Gastroesophageal sphincter (tissue), 3 donors: ENCODE measurements around the gene ZNF287.
A peak's percentile ranks its signal among the peaks of the same experiment; 100 is the strongest.

Experiments used
- CTCF ChIP-seq, 4 experiments: fragments of 200-600 bp in 2 of 4; fragments of 450-650 bp in 2 of 4; sonication (generic) in 1 of 4; IDR thresholded peaks; one replicate each; pipeline ENCODE4 v1.5.1; 2017 to 2019; ENCODE audit warnings: antibody characterized with exemption in 4 of 4, mild to moderate bottlenecking in 2 of 4, moderate library complexity in 2 of 4
- EP300 ChIP-seq: sonication (generic); formaldehyde crosslinking; IDR thresholded peaks from one replicate; pipeline ENCODE4 v1.6.1; 2017; ENCODE audit warnings: antibody characterized with exemption, mild to moderate bottlenecking
- POLR2A ChIP-seq, 2 donors: fragments of 450-650 bp; IDR thresholded peaks; one replicate each; pipeline ENCODE4 v1.6.1; 2017; ENCODE audit warnings: antibody characterized with exemption in 2 of 2, mild to moderate bottlenecking in 2 of 2, moderate library complexity in 1 of 2

- TF ChIP-seq CTCF (IDR thresholded peaks at IDR 0.05), result peak in 1 of 4 experiments; percentile 2
- no peak for TF ChIP-seq POLR2A (IDR thresholded peaks at IDR 0.05)
- no peak for TF ChIP-seq EP300
Observed at GRCh38 chr17:16537130-16537458, 31.9 kb downstream of the ZNF287 start.
